Mesendoderm (in vitro differentiated cells): ENCODE data around the gene SCN7A.

ENCODE experiments used
- DNase-seq: peaks from one replicate; pipeline ENCODE4 v3.0.0; 2013
- H2AK5ac ChIP-seq: 2 replicates; pipeline ENCODE4 v1.6.1; 2013; ENCODE audit warnings: low read length, inconsistent platforms
- H2BK120ac ChIP-seq: 2 replicates; pipeline ENCODE4 v1.6.1; 2013; ENCODE audit warnings: low read depth, mild to moderate bottlenecking, low read length, moderate library complexity, mixed read lengths
- H2BK15ac ChIP-seq: replicated peaks from 2 replicates; pipeline ENCODE4 v1.6.1; 2013; ENCODE audit warnings: low read depth, mild to moderate bottlenecking, moderate library complexity
- H2BK5ac ChIP-seq: 2 replicates; pipeline ENCODE4 v1.6.1; 2013; ENCODE audit warnings: low read length, inconsistent platforms
- H3K18ac ChIP-seq: 2 replicates; pipeline ENCODE4 v1.6.1; 2013; ENCODE audit warnings: mild to moderate bottlenecking, low read length, mixed read lengths
- H3K23ac ChIP-seq: one replicate; pipeline ENCODE4 v1.6.1; 2013; ENCODE audit warnings: low read length
- H3K27ac ChIP-seq: 2 replicates; pipeline ENCODE4 v1.5.1; 2013; ENCODE audit warnings: low read depth, mild to moderate bottlenecking, inconsistent platforms, low read length, moderate library complexity
- H3K27me3 ChIP-seq: 2 replicates; pipeline ENCODE4 v1.6.1; 2013; ENCODE audit warnings: low read length, control low read depth, mild to moderate bottlenecking, inconsistent platforms; ENCODE audit not compliant: insufficient read depth, poor library complexity
- H3K36me3 ChIP-seq: 2 replicates; pipeline ENCODE4 v1.6.1; 2013; ENCODE audit warnings: low read length, inconsistent platforms; ENCODE audit not compliant: control insufficient read depth, insufficient read depth
- H3K4ac ChIP-seq: one replicate; pipeline ENCODE4 v1.6.1; 2013; ENCODE audit warnings: low read depth, mild to moderate bottlenecking, low read length, moderate library complexity
- H3K4me1 ChIP-seq: 2 replicates; pipeline ENCODE4 v1.6.1; 2013; ENCODE audit warnings: low read depth, low read length, inconsistent platforms; ENCODE audit not compliant: control insufficient read depth
- H3K4me2 ChIP-seq: 2 replicates; pipeline ENCODE4 v1.6.1; 2013; ENCODE audit warnings: low read length
- H3K4me3 ChIP-seq: 2 replicates; pipeline ENCODE4 v1.5.1; 2013; ENCODE audit warnings: mild to moderate bottlenecking, low read length
- H3K56ac ChIP-seq: one replicate; pipeline ENCODE4 v1.6.1; 2013; ENCODE audit warnings: low read length
- H3K79me1 ChIP-seq: 2 replicates; pipeline ENCODE4 v1.6.1; 2013; ENCODE audit warnings: low read length, inconsistent platforms
- H3K79me2 ChIP-seq: 2 replicates; pipeline ENCODE4 v1.6.1; 2013; ENCODE audit warnings: mild to moderate bottlenecking, low read length; ENCODE audit not compliant: control insufficient read depth, insufficient read depth
- H3K9ac ChIP-seq: 2 replicates; pipeline ENCODE4 v1.6.1; 2013; ENCODE audit warnings: low read length, inconsistent platforms
- H4K5ac ChIP-seq: one replicate; pipeline ENCODE4 v1.6.1; 2013; ENCODE audit warnings: low read length
- H4K8ac ChIP-seq: one replicate; pipeline ENCODE4 v1.6.1; 2013; ENCODE audit warnings: low read depth, mild to moderate bottlenecking, control low read depth, low read length, moderate library complexity
- WGBS: extraction: QIAGEN DNeasy Blood & Tissue Kit; methylation state at CpG from one replicate; pipeline ENCODE4 v1.1.7; 2013; ENCODE audit warnings: low lambda C conversion rate, missing lambda C conversion rate; ENCODE audit not compliant: insufficient coverage; ENCODE audit errors: extremely low coverage; 5-methylcytosine and 5-hydroxymethylcytosine counted together

The SCN7A gene

GRCh38 chr2:166519391-166519962, 25.4 kb upstream of the SCN7A start:
- Histone ChIP-seq H3K23ac (no peak overlapping the region), H3K4me3 (no peak overlapping the region), H3K27me3 (no peaks in the 10 kb centered on the region), H3K56ac (no peak overlapping the region), H3K18ac (no peak overlapping the region), H3K4me2 (no peak overlapping the region), H3K79me1 (no peaks in the 10 kb centered on the region), H2BK15ac (no peak overlapping the region), H3K4me1 (no peaks in the 10 kb centered on the region), H4K5ac (no peak overlapping the region), H3K9ac (no peak overlapping the region), H3K4ac (no peak overlapping the region), H3K27ac (no peak overlapping the region), H3K36me3 (no peaks in the 10 kb centered on the region), H2BK120ac (no peak overlapping the region), H2AK5ac (no peak overlapping the region), H4K8ac (no peak overlapping the region), H3K79me2 (no peaks in the 10 kb centered on the region), H2BK5ac (no peak overlapping the region)
- WGBS = no CpG with 5 or more reads among the region's 10 CpGs
- DNase-seq = peak; percentile 18

GRCh38 chr2:166518634-166519390, 24.8 kb upstream of the SCN7A start:
- Histone ChIP-seq H3K9ac (no peak overlapping the region), H2BK120ac (no peak overlapping the region), H3K4me2 (no peak overlapping the region), H4K5ac (no peak overlapping the region), H4K8ac (no peak overlapping the region), H3K4me1 (no peaks in the 10 kb centered on the region), H3K4me3 (no peak overlapping the region), H2BK15ac (no peak overlapping the region), H3K79me2 (no peaks in the 10 kb centered on the region), H3K36me3 (no peaks in the 10 kb centered on the region), H2BK5ac (no peak overlapping the region), H3K79me1 (no peaks in the 10 kb centered on the region), H3K23ac (no peak overlapping the region), H3K27me3 (no peaks in the 10 kb centered on the region), H3K18ac (no peak overlapping the region), H3K4ac (no peak overlapping the region), H2AK5ac (no peak overlapping the region), H3K56ac (no peak overlapping the region), H3K27ac (no peak overlapping the region)
- WGBS = no CpG with 5 or more reads among the region's 3 CpGs
- DNase-seq = no peak

- Histone ChIP-seq H4K8ac (no peak overlapping the region), H3K18ac (no peak overlapping the region), H4K5ac (no peak overlapping the region), H3K4me1 (no peaks in the 10 kb centered on the region), H2BK120ac (no peak overlapping the region), H3K56ac (no peak overlapping the region), H2AK5ac (no peak overlapping the region), H3K27me3 (no peaks in the 10 kb centered on the region), H3K4me2 (no peak overlapping the region), H3K79me1 (no peaks in the 10 kb centered on the region), H3K36me3 (no peaks in the 10 kb centered on the region), H3K4ac (no peak overlapping the region), H3K9ac (no peak overlapping the region), H3K23ac (no peak overlapping the region), H2BK5ac (no peak overlapping the region), H3K4me3 (no peak overlapping the region), H3K27ac (no peak overlapping the region), H3K79me2 (no peaks in the 10 kb centered on the region), H2BK15ac (no peak overlapping the region)
- DNase-seq = no peak
These were observed 23.5 kb upstream of the SCN7A start for GRCh38 chr2:166517533-166518061.

- H2BK15ac ChIP-seq = no peak overlapping the region
- H3K4me3 ChIP-seq = no peak overlapping the region
- no CpG with 5 or more reads among the region's 2 CpGs for WGBS
- no peaks in the 10 kb centered on the region for H3K4me1 ChIP-seq
- H3K27me3 ChIP-seq = no peaks in the 10 kb centered on the region
- H3K56ac ChIP-seq = no peak overlapping the region
- no peaks in the 10 kb centered on the region for H3K79me2 ChIP-seq
- no peak overlapping the region for H3K4ac ChIP-seq
- no peak overlapping the region for H3K4me2 ChIP-seq
- no peak overlapping the region for H3K27ac ChIP-seq
- no peak overlapping the region for H3K18ac ChIP-seq
- DNase-seq = peak; percentile 33
- H2AK5ac ChIP-seq = no peak overlapping the region
- no peak overlapping the region for H2BK5ac ChIP-seq
- H2BK120ac ChIP-seq = no peak overlapping the region
- H3K23ac ChIP-seq = no peak overlapping the region
- H3K9ac ChIP-seq = no peak overlapping the region
- H3K79me1 ChIP-seq = no peaks in the 10 kb centered on the region
- no peak overlapping the region for H4K8ac ChIP-seq
- H3K36me3 ChIP-seq = no peaks in the 10 kb centered on the region
- H4K5ac ChIP-seq = no peak overlapping the region
These were observed 22.8 kb upstream of the SCN7A start for GRCh38 chr2:166516712-166517303.

- Histone ChIP-seq H2BK15ac (no peak overlapping the region), H3K79me1 (no peaks in the 10 kb centered on the region), H3K18ac (no peak overlapping the region), H2AK5ac (no peak overlapping the region), H3K23ac (no peak overlapping the region), H3K56ac (no peak overlapping the region), H3K4ac (no peak overlapping the region), H4K5ac (no peak overlapping the region), H3K79me2 (no peaks in the 10 kb centered on the region), H3K4me3 (no peak overlapping the region), H3K9ac (no peak overlapping the region), H2BK120ac (no peak overlapping the region), H3K36me3 (no peaks in the 10 kb centered on the region), H3K4me2 (no peak overlapping the region), H4K8ac (no peak overlapping the region), H3K27me3 (no peaks in the 10 kb centered on the region), H3K27ac (no peak overlapping the region), H2BK5ac (no peak overlapping the region), H3K4me1 (no peaks in the 10 kb centered on the region)
- WGBS = no CpG with 5 or more reads among the region's 1 CpG
- DNase-seq = no peak
These were observed 19.9 kb upstream of the SCN7A start for GRCh38 chr2:166513952-166514351.
